ENCODE results near the gene TRIP12.
"Not testable (repeated sequence)": the region's sequence is repeated elsewhere in the genome, so short reads cannot be mapped to it uniquely, and the experiment has no call there.

TRIP12 gene

GRCh38 chr2:229855116-229855515 is 66.7 kb downstream of the TRIP12 start:
- H3K4me3 ChIP-seq (ENCODE audit: low read depth, low read length): no peak overlapping the region
- H3K36me3 ChIP-seq (ENCODE audit: control insufficient read depth, insufficient read depth, low read length): peaks cover 48% of the 10 kb centered on the region
- H3K9ac ChIP-seq (ENCODE audit: low read depth, low read length): no peak overlapping the region
- no peaks in the 10 kb centered on the region for H3K9me3 ChIP-seq (ENCODE audit: control insufficient read depth, insufficient read depth, low read length)
- H3K4me1 ChIP-seq (ENCODE audit: control insufficient read depth, insufficient read depth, low read length): no peaks in the 10 kb centered on the region
- H3K27me3 ChIP-seq (ENCODE audit: control insufficient read depth, insufficient read depth, low read length): no peaks in the 10 kb centered on the region
- H3K27ac ChIP-seq (ENCODE audit: low read depth, low read length): no peak overlapping the region

- H3K9ac ChIP-seq (ENCODE audit: low read depth, low read length): no peak overlapping the region
- H3K27me3 ChIP-seq (ENCODE audit: control insufficient read depth, insufficient read depth, low read length): no peaks in the 10 kb centered on the region
- peaks cover 13% of the 10 kb centered on the region for H3K4me1 ChIP-seq (ENCODE audit: control insufficient read depth, insufficient read depth, low read length)
- no peak overlapping the region for H3K4me3 ChIP-seq (ENCODE audit: low read depth, low read length)
- H3K27ac ChIP-seq (ENCODE audit: low read depth, low read length): no peak overlapping the region
- H3K36me3 ChIP-seq (ENCODE audit: control insufficient read depth, insufficient read depth, low read length): peaks cover 29% of the 10 kb centered on the region
- no peaks in the 10 kb centered on the region for H3K9me3 ChIP-seq (ENCODE audit: control insufficient read depth, insufficient read depth, low read length)
These were observed 69.2 kb downstream of the TRIP12 start for GRCh38 chr2:229852565-229852964.

GRCh38 chr2:229851870-229852269 is 69.9 kb downstream of the TRIP12 start:
- H3K9me3 ChIP-seq (ENCODE audit: control insufficient read depth, insufficient read depth, low read length): no peaks in the 10 kb centered on the region

GRCh38 chr2:229850355-229851275 is 71.2 kb downstream of the TRIP12 start:
- Histone ChIP-seq H3K4me1 (ENCODE audit: control insufficient read depth, insufficient read depth, low read length) (peaks cover 13% of the 10 kb centered on the region), H3K36me3 (ENCODE audit: control insufficient read depth, insufficient read depth, low read length) (peaks cover 16% of the 10 kb centered on the region)
- H3K9me3 ChIP-seq (ENCODE audit: control insufficient read depth, insufficient read depth, low read length); H3K9ac ChIP-seq (ENCODE audit: low read depth, low read length); H3K27me3 ChIP-seq (ENCODE audit: control insufficient read depth, insufficient read depth, low read length); H3K4me3 ChIP-seq (ENCODE audit: low read depth, low read length); H3K27ac ChIP-seq (ENCODE audit: low read depth, low read length): not testable (repeated sequence)

More at GRCh38 chr2:229851870-229852269, 69.9 kb downstream of the TRIP12 start:
- Histone ChIP-seq H3K4me1 (ENCODE audit: control insufficient read depth, insufficient read depth, low read length) (peaks cover 13% of the 10 kb centered on the region), H3K27ac (ENCODE audit: low read depth, low read length) (no peak overlapping the region), H3K4me3 (ENCODE audit: low read depth, low read length) (no peak overlapping the region), H3K9ac (ENCODE audit: low read depth, low read length) (no peak overlapping the region), H3K27me3 (ENCODE audit: control insufficient read depth, insufficient read depth, low read length) (no peaks in the 10 kb centered on the region), H3K36me3 (ENCODE audit: control insufficient read depth, insufficient read depth, low read length) (peaks cover 27% of the 10 kb centered on the region)

- Histone ChIP-seq H3K27me3 (ENCODE audit: control insufficient read depth, insufficient read depth, low read length) (no peaks in the 10 kb centered on the region), H3K9ac (ENCODE audit: low read depth, low read length) (no peak overlapping the region), H3K27ac (ENCODE audit: low read depth, low read length) (no peak overlapping the region), H3K36me3 (ENCODE audit: control insufficient read depth, insufficient read depth, low read length) (peaks cover 10% of the 10 kb centered on the region; the same call in 1 of the 2 replicates), H3K4me1 (ENCODE audit: control insufficient read depth, insufficient read depth, low read length) (peaks cover 13% of the 10 kb centered on the region), H3K4me3 (ENCODE audit: low read depth, low read length) (no peak overlapping the region), H3K9me3 (ENCODE audit: control insufficient read depth, insufficient read depth, low read length) (no peaks in the 10 kb centered on the region)
These were observed 72.7 kb downstream of the TRIP12 start for GRCh38 chr2:229849073-229849472.

- no peak overlapping the region for H3K4me3 ChIP-seq (ENCODE audit: low read depth, low read length)
- H3K9ac ChIP-seq (ENCODE audit: low read depth, low read length): no peak overlapping the region
- H3K4me1 ChIP-seq (ENCODE audit: control insufficient read depth, insufficient read depth, low read length): peaks cover 3% of the 10 kb centered on the region; the same call in 1 of the 2 replicates
- no peaks in the 10 kb centered on the region for H3K9me3 ChIP-seq (ENCODE audit: control insufficient read depth, insufficient read depth, low read length)
- H3K36me3 ChIP-seq (ENCODE audit: control insufficient read depth, insufficient read depth, low read length): peaks cover 27% of the 10 kb centered on the region
- no peak overlapping the region for H3K27ac ChIP-seq (ENCODE audit: low read depth, low read length)
- H3K27me3 ChIP-seq (ENCODE audit: control insufficient read depth, insufficient read depth, low read length): no peaks in the 10 kb centered on the region
These were observed 78.2 kb downstream of the TRIP12 start for GRCh38 chr2:229843613-229844012.

- Histone ChIP-seq H3K9me3 (ENCODE audit: control insufficient read depth, insufficient read depth, low read length) (no peaks in the 10 kb centered on the region), H3K27me3 (ENCODE audit: control insufficient read depth, insufficient read depth, low read length) (no peaks in the 10 kb centered on the region), H3K4me3 (ENCODE audit: low read depth, low read length) (no peak overlapping the region), H3K4me1 (ENCODE audit: control insufficient read depth, insufficient read depth, low read length) (no peaks in the 10 kb centered on the region), H3K36me3 (ENCODE audit: control insufficient read depth, insufficient read depth, low read length) (peaks cover 52% of the 10 kb centered on the region), H3K27ac (ENCODE audit: low read depth, low read length) (no peak overlapping the region), H3K9ac (ENCODE audit: low read depth, low read length) (no peak overlapping the region)
These were observed 83.1 kb downstream of the TRIP12 start for GRCh38 chr2:229838729-229839128.

- H3K9ac ChIP-seq (ENCODE audit: low read depth, low read length): no peak overlapping the region
- H3K27ac ChIP-seq (ENCODE audit: low read depth, low read length): no peak overlapping the region
- H3K4me3 ChIP-seq (ENCODE audit: low read depth, low read length): no peak overlapping the region
- H3K27me3 ChIP-seq (ENCODE audit: control insufficient read depth, insufficient read depth, low read length): no peaks in the 10 kb centered on the region
- no peaks in the 10 kb centered on the region for H3K9me3 ChIP-seq (ENCODE audit: control insufficient read depth, insufficient read depth, low read length)
- no peaks in the 10 kb centered on the region for H3K4me1 ChIP-seq (ENCODE audit: control insufficient read depth, insufficient read depth, low read length)
- H3K36me3 ChIP-seq (ENCODE audit: control insufficient read depth, insufficient read depth, low read length): peaks cover 60% of the 10 kb centered on the region
These were observed 85.0 kb downstream of the TRIP12 start for GRCh38 chr2:229836847-229837246.

GRCh38 chr2:229835596-229836283 is 86.1 kb downstream of the TRIP12 start:
- H3K27me3 ChIP-seq (ENCODE audit: control insufficient read depth, insufficient read depth, low read length): no peaks in the 10 kb centered on the region
- no peaks in the 10 kb centered on the region for H3K4me1 ChIP-seq (ENCODE audit: control insufficient read depth, insufficient read depth, low read length)
- peaks cover 62% of the 10 kb centered on the region for H3K36me3 ChIP-seq (ENCODE audit: control insufficient read depth, insufficient read depth, low read length)
- H3K4me3 ChIP-seq (ENCODE audit: low read depth, low read length): no peak overlapping the region
- H3K27ac ChIP-seq (ENCODE audit: low read depth, low read length): no peak overlapping the region
- no peaks in the 10 kb centered on the region for H3K9me3 ChIP-seq (ENCODE audit: control insufficient read depth, insufficient read depth, low read length)
- H3K9ac ChIP-seq (ENCODE audit: low read depth, low read length): no peak overlapping the region

GRCh38 chr2:229834368-229834767 is 87.4 kb downstream of the TRIP12 start:
- not testable (repeated sequence) for H3K4me3 ChIP-seq (ENCODE audit: low read depth, low read length); H3K27me3 ChIP-seq (ENCODE audit: control insufficient read depth, insufficient read depth, low read length); H3K4me1 ChIP-seq (ENCODE audit: control insufficient read depth, insufficient read depth, low read length); H3K9ac ChIP-seq (ENCODE audit: low read depth, low read length); H3K9me3 ChIP-seq (ENCODE audit: control insufficient read depth, insufficient read depth, low read length); H3K27ac ChIP-seq (ENCODE audit: low read depth, low read length)
- peaks cover 60% of the 10 kb centered on the region for H3K36me3 ChIP-seq (ENCODE audit: control insufficient read depth, insufficient read depth, low read length)

- Histone ChIP-seq H3K4me1 (ENCODE audit: control insufficient read depth, insufficient read depth, low read length) (no peaks in the 10 kb centered on the region), H3K9me3 (ENCODE audit: control insufficient read depth, insufficient read depth, low read length) (no peaks in the 10 kb centered on the region), H3K36me3 (ENCODE audit: control insufficient read depth, insufficient read depth, low read length) (peaks cover 65% of the 10 kb centered on the region), H3K9ac (ENCODE audit: low read depth, low read length) (no peak overlapping the region), H3K27ac (ENCODE audit: low read depth, low read length) (no peak overlapping the region), H3K27me3 (ENCODE audit: control insufficient read depth, insufficient read depth, low read length) (no peaks in the 10 kb centered on the region), H3K4me3 (ENCODE audit: low read depth, low read length) (no peak overlapping the region)
These were observed 89.3 kb downstream of the TRIP12 start for GRCh38 chr2:229832510-229832898.
